Esophagus mucosa (tissue), 1 donor: ENCODE measurements around the gene IFT27. TPM values are rescaled to one million over a fixed set of nuclear protein-coding genes. Genes with fewer than 3 reads are reported as not detected.

ENCODE experiments used
- ATAC-seq: fragments of 200-7000 bp; cut with Tn5 transposase; one replicate; pipeline ENCODE4 v1.9.1; 2020
- total RNA-seq: library from RNA; stranded (reverse); gene quantifications from one replicate; pipeline ENCODE4 v1.2.4, GENCODE V29; 2023
- donor health status: DM: yes; HTN: yes; CAD: no.

IFT27 gene
- total RNA-seq, 1 donor from 2014 or later: 12.6 TPM

DNA sequence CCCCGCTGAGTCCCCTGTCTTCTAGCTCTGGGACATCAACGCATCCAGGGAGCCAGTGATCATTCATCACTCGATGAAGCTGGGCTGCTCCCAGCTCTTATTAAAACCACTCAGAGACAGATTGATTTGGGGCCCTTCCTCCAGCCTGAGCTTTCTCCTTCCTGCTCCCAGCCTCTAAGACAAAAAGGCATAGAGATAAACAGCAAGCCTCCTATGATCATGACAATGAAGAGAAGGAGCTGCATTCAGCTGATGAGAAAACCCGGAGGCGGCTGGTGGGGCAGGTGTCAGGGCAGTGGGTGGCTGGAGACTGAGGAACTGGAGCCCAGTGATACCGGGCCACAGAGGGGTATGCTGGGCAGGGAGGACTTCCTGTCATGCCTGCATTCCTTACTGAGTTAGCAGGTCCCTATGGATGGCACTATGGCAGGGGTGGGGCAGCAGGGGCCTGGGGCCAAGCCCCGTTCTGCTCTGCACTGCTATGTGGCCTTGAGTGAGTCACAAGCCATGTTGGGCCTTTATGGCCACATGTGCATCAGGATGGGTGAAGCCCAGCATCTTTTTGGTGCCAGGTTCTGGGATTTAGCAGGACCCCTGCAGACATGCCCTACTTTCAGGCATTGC is 20.7 kb upstream of the IFT27 start:
- peak; percentile 11 for ATAC-seq

DNA sequence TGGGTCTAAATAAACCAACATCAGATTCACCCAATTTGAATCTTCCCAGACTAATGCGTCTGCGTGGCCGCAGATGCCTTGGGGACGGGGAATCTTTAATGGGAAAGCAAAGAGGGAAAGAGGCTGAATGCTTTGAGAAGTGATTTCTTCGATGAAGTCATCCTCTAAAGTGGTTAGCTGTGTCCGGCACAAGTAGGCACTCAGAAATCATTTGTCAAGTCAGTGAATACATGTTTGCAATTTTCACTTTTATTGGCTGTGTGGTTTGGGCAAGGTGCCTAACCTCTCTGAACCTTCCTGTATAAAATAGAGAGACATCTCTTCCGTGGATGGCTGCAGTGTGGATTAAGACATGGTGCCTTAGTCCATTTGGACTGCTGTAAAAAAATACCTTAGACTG is 19.7 kb upstream of the IFT27 start:
- ATAC-seq: no peak

DNA sequence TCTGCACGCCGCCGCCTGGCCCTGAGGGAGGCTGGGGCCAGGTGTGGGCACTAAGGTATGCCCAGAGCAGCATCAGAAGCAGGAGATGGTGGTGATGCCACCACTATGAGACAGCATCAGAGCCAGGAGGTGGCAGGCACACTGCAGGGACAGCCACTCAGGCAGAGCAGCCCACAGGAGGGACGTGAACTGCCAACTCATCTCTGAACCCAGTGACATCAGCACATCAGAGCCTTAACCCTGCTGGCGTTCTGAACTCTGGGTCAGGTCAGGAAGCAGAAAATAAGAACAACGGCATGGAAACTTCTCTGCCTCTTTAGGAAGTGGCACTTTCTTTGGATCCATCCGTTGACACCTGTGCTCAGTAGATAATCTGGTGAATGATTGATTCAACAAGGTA is 14.7 kb upstream of the IFT27 start:
- ATAC-seq: peak; percentile 42

DNA sequence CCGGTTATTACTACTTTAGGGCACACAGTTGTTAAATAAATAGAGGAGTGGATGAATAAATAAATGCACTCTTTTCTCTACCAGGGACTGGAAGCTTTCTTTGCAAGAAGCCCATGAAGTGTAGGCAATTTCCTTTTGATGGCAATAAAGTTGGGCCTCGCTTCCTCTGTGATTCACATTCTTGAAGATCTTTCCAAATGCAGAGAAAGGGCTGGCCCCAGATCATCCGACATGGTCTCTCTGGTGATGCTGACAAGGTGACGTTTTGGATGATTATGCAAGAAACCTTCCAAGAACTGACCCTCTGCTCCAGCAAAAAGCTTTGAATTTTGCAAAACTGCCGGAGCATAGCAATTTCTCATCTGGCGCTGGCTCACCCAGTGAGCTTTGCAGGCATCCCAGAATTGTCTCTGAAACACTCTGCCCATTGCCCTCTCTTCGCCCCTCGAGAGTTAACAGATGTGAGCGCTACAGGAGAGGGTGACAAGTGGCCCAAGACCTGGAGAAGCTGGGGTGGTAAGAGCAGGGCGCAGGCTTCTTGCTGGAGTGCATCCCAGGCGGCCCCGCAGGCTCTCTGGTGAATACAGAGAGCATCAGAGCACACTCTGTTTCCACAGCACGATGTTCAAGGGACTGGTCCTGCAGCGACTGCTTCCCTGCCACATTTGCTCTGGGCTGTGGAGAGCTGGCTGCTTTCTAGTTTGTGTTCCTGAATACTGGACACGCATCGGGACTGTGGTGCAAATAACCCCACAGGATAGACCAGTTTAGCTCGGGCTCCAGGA is 11.5 kb upstream of the IFT27 start:
- no peak for ATAC-seq

DNA sequence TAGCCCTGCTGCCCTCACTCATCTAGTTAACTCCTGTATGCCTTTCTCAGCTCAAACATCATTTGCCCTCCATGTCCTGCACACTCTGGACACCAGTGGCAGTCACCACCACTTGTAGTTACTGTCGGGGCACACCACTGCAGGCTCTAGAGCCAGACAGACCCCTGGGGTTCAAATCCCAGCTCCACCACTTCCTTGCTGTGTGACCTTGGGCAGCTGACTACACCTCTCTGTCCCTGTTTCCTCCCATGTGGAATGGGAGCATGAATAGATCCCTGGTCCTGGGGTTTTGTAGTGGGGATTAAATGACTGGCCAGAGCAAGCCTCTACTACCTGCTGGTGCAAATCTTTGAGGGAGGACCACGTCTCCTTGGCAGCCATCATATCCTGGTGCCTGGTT is 7.8 kb upstream of the IFT27 start:
- ATAC-seq: no peak

DNA sequence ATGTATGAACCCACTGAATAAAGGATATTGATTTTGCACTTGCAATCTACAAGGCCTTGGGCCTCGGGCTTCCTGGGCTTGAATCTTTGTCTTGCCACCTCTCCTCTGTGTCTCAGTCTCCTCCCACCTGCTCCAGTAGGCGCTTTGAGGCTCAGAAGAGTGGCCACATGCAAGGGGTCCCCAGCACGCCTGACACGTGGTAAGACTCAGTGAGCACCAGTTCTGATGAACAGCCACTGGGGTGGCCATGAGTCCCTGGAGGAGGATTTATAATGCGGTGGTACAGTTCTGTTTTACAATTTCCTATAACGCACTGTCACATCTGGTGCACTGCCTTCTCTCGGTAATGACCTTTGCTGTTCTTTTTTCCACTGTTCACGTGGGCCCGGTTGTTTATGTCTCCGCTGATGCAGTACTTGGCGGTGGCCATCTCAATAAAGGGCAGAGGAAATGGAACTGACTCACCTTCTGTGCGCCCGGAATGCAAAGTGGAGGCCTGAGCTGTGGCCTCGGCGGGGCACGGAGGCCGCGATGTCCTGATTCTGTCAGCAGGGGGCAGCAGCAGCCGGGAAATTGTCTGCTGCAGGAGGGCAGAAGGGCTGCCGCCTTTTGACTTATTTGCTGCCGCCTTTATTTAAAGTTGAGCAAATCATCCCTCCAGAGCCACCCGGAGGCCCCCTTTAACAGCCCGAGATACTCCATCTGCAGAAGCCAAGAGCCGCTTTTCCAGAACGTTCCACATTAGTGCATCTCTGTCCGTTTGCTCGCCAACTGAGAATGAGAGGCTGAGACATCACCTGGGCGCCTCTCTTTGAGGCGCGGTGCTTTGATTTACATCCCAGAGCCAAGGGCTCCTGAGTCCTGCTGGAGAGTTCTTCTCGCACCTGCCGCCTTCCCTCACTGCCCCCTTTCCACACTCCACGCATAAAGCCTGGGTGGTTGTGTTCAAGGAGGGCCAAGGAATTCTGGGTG is 6.0 kb upstream of the IFT27 start:
- ATAC-seq: peak; percentile 87

DNA sequence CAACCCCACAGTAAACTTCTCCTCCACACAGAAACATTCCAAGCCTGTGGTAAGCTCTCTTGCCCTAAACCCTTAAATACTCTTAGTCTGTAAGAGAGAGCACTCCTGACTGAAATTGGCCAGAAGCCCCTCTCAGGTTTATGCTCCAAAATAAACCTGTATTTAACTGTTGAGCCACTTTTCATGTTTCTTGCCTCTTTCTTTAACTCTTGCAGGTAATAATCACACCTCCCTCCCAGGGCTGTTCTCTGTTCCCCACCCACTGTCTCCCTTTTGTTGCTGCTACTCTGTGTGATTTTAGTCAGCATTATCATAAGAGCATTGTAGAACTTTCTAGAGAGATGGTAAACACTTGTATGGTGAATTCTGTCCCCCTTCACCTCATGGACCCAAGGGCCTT is 2.1 kb upstream of the IFT27 start:
- no peak for ATAC-seq

DNA sequence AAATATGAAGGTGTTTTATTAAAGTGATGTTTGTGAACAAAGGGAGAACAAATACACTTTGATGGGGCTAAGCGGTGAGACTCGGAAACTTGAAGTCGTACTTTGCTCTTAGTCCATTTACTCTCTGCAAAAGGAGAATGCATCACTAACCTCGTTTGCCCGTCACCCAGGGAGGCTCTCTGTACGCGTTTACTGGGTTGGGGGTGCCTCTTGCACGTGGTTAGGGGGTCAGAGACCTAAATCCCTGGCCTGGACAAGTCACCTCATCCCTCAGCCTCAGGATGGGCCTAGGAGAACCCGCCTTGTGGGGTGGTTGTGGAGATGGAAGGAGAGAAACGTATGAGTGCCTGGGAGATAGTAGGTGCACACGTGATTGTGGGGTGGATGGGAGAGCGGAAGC is 803 bp upstream of the IFT27 start:
- no peak for ATAC-seq

DNA sequence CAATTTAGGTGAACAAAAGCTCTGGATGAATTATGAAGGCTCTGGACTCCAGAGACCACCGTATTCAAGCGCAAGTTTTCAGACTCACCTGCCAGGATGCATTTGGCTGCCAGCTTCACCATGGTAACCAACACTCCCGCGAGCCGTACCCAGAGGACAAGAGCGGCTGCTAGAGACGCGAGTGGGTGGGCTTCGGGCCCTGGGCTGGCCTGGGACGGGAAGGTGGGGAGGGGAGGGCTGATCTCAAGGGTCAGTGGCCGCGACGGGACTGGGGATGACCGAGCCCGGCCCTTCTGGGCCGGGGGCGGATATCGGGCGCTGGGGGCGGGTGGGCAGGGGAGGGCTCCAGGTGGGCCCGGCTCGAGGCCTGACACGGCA is 344 bp downstream of the IFT27 start:
- ATAC-seq: peak; percentile 1

DNA sequence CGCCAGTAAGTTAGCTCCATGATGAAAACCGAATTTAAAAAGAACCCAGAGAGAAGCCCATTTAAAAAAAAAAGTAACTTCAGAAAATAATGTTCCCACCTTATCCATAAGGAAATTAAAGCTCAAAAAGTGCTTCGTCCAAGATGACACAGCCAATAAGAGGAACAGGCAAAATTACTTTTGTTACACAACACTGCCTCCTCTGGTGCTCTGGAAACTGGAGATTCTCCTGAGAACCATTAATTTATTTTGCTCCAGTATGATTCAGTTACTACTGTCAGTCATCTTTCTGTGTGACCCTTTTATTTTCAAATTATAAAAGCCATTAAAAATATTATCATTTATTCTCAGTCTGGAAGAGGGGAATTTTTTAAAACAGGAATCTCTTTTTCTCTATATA is 2.0 kb downstream of the IFT27 start:
- no peak for ATAC-seq

DNA sequence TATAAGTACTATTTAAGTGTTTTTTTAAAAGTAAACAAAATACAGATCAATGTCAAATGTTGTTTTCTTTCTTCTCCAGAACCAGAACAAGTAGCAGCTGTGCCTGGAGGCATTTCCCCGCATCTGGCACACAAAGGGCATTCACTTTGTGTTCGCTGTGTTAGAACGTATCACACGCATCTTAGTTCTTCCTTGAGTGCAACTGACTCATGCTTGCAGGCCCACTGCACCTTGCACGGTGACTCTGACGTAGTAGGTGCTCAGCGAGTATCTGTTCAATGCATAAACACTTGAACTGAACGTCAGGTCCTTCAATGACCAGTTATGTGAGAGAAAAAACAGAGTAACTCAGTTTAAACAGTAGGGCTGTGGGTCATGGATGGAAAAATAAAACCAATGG is 3.5 kb downstream of the IFT27 start:
- no peak for ATAC-seq

DNA sequence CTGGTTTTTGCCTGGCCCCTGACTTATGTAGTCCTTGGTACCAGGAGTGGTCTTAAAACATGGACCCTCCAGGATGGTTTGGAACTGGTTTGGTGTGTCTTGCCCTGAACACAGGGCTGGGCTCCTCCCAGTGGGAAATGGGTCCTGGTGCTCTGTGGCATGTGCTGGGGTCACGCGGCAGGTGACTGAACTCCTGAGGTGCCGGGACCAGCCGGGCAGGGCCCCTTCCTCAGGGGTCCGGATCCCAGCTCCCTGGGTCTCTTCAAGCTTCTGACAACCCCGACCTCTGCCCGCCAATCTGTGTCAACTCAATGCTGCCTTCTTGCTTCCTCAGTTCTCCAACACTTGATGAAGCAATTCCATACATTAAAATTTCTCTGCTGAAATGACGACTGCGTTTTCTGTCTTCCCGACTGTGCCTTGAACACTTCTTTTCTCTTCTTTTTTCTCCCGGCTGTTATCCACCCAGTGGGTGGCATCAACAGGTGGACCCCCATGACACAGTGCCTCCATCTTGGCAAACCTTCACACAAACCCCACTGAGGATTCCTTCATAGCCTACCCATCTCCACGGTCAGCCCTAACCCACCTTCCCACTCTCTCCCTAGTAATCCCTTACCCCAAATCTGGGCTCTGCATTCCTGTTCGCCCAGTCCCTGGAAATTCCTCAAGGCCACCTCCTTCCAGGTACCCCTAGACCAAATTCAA is 4.4 kb downstream of the IFT27 start:
- ATAC-seq: no peak

DNA sequence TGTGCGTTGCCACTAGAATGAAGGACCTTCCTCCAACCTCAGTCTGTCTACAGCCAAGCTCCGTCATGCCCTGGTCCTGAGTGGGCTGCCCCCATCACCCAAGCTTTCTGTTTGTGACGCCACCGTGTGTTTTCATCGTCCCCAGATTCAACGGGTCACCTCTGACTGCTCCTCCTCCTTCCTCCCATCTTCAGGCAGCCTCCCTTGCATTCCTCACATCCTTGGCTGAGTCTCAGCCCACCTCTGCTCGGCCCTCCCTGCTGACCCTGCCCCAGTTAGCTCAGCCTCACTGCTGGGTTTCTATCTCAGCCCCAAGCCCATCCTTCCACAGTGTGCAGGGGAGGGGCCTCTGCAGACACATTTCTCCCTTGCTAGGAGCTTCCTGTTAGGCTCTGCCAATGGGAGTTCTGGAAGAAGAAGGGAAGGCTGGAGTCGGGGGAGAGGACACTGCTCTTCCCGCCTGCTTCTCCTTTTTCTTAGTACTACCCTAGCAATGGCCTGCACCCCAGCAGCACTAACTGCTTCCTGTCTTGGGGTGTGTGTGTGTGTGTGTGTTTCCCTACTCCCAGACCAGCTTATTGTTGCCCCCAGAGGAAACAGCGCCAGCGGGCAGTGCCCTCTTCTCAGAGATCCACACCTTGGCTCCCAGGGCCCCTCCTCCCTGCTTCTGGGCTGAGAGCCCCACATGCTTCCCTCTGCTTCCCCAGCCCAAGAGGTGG is 5.2 kb downstream of the IFT27 start:
- no peak for ATAC-seq

DNA sequence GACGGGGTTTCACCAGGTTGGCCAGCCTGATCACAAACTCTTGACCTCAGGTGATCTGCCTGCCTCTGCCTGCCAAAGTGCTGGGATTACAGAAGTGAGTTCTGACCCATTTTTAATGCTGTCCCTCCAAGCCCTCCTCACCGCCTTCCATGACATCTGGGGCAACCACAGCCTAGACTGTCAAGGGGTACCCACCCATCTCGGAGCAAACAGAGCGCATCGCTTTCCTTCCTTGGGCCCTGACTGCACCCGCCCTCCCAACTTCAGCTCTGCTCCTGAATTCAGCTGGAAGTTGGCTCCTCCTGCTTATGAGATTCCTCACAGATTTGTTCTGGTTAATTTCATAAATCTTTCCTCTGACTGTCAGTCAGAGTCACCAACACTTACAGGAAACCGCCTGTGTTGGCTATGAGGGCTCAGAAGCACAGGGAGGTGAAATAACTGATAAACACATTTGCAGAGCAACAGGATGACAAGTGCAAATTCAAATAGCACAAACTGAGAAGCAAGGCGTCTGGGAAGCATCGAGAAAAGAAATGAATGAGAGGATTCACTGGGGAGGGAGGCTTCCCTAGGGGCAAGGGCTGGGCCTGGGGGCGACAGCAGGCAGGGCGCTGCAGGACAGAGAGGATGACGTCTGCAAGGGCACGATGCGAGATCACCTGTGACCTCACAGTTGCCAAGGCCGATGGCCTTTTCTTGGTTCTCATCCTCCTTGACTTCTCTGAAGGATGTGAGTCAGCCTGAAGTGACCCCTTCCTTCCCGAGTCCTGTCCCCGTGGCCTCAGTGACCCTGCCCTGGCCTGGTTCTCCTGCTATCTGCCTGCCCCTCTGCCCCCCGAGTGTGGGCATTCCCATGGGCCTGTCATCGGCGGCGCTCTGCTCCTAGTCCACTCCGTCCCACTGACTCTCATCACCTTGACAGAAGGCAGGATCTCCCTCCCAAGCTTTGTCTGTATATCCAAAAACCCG is 6.1 kb downstream of the IFT27 start:
- ATAC-seq: no peak

DNA sequence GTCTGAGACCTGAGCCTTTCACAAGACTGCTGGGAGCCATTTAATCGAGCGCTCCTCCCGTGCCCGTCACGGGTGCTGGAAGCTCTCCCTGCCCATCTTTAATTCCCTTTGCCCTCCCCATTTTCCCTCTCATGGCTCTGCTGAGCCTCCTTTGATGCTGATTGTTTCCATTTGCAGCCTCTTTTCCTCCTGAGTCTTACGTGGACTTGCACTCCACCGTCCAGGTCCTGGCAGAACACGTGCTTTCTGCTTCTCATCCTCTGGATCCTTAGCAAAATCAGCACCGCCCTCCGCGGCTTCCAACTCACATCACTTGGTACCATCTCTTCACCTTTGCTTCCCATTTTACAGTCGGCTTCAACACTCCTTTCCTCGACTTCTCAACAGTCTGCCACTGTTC is 7.3 kb downstream of the IFT27 start:
- no peak for ATAC-seq

DNA sequence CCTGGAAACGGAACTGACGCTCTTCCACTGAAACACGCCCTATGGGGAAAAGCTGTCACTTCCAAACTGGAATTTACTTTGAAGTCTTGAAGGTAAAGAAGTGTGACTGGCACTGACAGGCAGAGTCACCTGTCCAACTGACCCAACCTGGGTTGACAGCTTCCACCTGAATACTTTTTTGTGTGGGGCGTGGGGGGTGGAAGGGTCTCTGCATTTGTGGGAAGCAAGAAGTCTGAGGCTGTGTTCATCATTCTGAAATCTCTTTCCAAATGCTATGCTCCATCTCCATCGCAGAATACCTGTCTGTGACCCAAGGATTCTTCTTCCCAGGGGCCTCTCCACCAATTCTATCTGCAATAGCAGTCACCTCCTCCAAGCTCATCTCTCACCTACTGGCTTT is 7.8 kb downstream of the IFT27 start:
- no peak for ATAC-seq

DNA sequence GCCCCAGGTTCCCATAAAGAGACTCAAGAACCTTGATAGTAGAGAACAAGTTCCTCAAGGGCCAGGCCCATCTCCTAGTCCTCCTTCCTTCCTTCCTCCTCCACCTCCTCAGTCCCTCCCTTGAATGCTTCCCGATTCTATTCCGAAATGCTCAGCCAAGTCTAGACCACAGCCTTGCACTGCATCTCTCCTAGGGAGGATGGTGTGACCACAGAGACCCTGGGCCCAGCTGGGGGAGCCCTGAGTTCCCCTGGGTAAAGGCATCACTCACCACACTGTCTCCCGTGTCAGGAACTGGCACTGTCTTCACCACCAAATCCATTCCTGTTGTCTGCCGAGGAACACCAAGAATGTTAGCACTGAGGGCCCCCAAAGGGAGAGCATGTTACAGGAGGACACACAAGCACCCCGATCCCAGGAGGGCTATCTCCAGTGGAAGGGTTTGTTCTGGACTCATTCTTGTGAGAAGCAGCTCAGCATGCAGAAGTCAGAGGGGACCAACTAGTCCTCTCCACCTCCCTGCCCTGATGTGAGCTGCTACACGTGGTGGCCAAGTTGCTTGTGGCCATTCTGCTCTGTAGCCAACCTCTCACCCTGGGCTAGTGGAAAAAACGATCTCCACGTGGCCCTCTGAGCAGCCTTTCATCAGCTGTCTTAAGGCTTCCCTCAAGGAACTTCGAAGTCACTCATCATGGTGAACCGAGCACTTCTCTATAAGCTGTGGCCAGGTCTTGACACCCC is 8.7 kb downstream of the IFT27 start:
- no peak for ATAC-seq

DNA sequence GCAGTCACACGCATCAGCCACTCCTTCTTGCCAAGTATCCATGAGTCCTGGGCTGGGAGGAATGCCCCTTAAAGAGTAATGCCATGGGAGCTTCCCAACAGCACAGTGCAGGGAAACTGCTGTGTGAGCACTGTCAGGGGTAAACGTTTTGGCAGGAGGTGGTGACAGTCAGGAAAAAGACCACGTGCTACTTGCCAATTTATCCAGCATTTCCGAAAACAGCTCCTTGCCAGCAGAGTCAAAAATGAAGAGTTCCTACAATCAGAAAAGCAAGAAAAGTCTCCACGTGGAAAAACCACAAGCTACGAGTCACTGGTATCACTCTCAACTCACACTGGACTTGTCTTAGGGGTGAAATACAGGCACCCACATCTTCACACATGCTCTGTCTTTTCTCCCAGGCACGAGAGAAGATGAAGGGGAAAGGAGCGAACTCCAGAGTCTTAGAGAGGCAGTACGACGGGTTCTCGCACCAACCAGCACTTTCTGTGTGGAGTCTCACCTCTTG is 9.9 kb downstream of the IFT27 start:
- no peak for ATAC-seq

DNA sequence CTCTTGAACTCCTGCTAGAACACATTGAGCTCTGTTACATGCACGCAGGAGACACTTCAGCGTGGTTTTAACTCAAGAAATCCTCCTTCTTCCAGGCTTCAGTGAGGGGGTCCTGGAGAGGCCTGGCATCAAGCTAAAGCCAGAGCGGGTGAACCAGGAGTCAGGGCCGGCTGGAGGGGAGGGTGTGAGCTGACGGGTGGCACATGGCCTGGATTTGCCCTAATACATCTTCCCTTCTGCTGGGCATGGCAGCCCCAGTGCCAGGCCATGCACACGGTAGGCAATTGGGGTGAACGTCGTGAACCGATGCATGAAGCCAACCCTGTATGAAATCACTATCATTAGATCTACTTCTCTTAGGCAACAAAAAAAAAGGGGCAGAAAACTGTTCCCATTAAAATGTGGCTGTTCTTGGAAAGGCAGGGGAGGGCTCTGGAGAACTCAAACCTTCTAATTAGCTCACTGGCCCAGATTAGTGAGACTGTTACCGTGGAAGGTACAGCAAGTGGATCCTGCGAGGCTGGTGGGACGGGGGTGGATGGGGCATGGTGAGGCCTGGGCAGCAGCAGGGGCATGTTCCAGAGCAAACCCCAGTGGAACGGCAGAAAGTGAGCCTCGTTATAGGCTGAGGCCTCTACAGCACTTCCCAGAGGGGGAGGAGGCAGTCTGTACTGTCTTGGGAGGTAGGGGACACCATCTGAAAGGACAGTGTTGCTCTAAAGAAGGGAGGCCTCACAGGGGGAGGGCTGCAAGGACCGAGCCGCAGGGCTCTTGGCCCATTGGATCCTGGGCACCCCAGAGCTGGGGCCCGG is 10.6 kb downstream of the IFT27 start:
- no peak for ATAC-seq
